NCI-H524 treated with DMSO at 0.1 percent for 48 hours (cell line): ENCODE results near the gene DOCK2.

Source experiments
- DNase-seq: peaks from one replicate; lab custom pipeline; 2025; lab: John Stamatoyannopoulos, UW

DOCK2 gene

GRCh38 chr5:169688106-169688505 lies 51.0 kb downstream of the DOCK2 start:
- DNase-seq: no peak

- DNase-seq: no peak
Observed at GRCh38 chr5:169691471-169691870, 54.4 kb downstream of the DOCK2 start.

GRCh38 chr5:169694091-169694625 lies 57.1 kb downstream of the DOCK2 start:
- no peak for DNase-seq

GRCh38 chr5:169695025-169695625 lies 58.0 kb downstream of the DOCK2 start:
- DNase-seq: no peak

- DNase-seq: no peak
Observed at GRCh38 chr5:169695919-169696490, 58.9 kb downstream of the DOCK2 start.

- DNase-seq: no peak
Observed at GRCh38 chr5:169696621-169697510, 59.8 kb downstream of the DOCK2 start.

- DNase-seq: no peak
Observed at GRCh38 chr5:169697511-169697890, 60.4 kb downstream of the DOCK2 start.

DNA sequence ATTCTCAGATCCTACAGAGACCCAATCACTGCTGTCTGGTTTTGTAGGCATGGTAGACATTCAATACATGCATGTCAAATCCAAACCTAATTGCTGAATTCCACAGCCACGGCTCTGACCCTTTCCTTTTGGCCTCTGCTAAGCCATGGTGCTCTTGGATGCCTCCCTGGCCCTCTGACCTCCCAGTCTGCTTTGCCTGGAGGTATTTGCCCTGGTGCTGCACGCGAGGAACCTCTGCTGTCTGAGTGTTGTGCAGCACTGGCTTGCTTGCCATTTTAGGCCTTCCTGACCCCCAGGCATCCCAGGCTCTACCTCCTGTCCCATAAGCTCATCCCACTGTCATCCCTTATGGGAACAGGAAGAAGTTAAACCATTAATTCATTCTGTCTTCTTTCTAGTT lies 60.9 kb downstream of the DOCK2 start:
- DNase-seq: no peak

DNA sequence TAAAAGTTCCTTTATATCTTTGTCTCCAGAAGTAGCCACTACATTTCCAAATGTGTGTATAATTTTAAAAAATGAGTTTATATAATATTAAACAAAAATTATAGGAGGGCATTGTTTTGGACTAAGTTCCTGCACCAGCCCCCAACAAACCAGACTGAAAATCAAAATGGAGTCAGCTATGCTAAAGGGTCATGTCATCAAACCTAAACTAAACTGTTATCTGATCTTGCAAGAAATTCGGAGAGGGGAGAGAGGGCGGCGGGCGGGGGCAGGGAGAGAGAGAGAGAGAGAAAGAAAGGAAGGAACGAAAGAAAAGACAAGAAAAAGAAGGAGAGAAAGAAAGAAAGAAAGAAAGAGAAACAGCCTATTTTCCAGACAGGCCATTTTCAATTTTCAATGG lies 63.5 kb downstream of the DOCK2 start:
- DNase-seq: no peak

GRCh38 chr5:169701910-169702451 lies 64.9 kb downstream of the DOCK2 start:
- DNase-seq: peak; percentile 17

DNA sequence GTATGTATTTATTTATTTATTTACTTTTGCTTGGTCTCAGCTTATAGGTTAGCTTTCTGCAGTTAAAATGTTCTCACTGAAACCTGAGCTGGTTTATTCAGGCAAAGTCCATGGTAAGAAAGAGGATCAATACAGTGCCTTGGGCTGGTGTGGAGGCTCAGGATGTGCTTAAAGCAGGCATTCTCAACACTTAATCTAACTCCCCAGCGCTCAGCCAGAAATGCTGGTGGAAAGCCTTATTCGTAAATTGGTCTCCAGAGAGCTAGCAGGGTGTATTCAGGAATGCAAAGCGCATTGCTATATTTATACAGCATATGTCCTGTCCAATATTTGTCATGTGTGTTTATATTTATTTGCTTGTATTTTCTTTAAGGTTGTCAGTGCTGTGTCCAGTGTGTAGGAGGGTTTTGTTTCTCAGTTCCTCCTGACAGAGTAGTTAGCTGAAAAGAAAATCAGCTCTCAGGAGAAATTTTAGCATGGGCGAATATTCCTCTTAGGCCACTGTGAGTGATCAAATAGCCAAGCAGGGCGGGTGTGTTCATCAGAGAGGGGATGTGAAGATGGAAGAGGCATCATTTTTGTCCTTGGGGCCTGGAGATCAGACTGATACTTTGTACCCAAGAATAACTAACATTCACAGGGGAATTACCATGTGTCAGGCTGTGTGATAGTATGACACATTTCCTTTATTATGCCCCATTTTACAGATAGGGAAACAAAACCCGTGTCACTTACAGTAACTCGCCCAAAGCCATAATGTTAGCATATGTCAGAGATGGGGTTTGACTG lies 65.8 kb downstream of the DOCK2 start:
- no peak for DNase-seq

GRCh38 chr5:169703813-169704212 lies 66.7 kb downstream of the DOCK2 start:
- no peak for DNase-seq

GRCh38 chr5:169705322-169705721 lies 68.2 kb downstream of the DOCK2 start:
- DNase-seq: no peak

GRCh38 chr5:169706071-169706470 lies 69.0 kb downstream of the DOCK2 start:
- no peak for DNase-seq

DNA sequence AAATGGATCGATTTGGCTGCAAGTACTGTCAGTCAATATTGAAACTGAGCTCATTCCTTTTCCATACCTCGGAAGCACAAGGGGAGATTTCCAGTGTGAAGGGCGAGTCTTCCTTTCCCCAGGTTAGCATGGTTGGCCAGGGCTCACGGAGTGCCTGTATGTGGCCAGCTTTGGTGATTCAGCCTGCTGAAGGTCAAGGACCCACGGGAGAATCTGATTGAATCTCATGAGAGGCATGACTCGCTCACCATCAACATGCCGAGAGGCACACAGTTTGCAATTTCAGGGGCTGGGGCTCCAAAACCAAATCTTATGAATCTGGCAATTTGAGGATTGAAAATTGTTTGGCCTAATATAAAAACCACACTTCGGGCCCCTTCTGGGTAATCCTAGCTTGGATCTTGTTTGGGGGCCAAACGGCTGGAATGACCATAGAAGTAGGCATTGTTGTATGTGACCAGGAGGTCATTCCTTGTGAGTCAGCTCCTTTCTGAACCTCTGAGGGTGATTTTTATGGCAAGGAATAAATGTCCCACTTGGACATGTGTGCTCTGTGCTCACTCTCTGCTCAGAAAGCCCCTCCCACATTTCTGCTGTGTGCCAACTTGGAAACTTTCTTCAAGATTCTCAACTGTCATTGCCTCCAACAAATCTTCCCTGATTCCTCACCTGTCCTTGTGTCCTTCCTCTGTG lies 69.8 kb downstream of the DOCK2 start:
- no peak for DNase-seq

DNA sequence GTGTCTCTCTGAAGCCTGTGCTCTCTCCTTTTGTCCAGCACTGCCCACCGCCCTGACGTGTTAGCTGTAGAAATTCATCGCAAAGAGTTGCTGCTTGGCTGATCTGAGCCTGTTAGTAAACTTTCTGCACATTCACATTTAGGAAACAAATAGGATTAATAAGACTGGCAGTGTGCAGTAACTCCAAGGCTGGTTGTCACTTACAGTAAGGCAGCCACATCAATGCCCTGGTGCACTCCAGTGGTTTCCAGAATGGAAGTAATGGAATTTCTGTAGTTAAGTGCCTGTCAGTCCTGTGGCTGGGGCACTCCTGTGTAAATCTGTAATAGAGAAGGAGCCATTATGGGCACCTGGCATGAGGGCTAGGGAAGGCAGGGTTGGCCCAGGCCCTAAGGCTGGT lies 70.6 kb downstream of the DOCK2 start:
- no peak for DNase-seq

- no peak for DNase-seq
Observed at GRCh38 chr5:169710675-169711074, 73.6 kb downstream of the DOCK2 start.

- DNase-seq: no peak
Observed at GRCh38 chr5:169711551-169712225, 74.6 kb downstream of the DOCK2 start.

DNA sequence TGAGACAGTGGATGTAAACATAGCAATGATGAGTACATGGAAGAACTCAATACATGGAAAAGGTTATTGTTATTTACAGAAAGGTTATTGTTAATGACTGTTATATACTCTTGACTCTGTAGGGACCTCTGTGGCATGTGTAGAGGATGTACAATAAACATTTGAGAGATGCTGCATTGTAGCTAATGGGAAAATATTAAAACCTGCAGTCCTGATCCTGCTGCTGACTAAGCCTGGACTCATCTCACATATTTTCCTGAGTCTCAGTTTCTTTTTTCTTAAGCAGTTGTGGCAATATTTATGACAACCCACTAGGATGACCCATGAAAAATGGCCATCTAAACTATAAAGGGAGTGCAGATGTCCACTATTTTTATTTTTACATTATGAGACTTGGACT lies 75.4 kb downstream of the DOCK2 start:
- no peak for DNase-seq

- DNase-seq: no peak
Observed at GRCh38 chr5:169716287-169716686, 79.2 kb downstream of the DOCK2 start.

- no peak for DNase-seq
Observed at GRCh38 chr5:169717288-169717687, 80.2 kb downstream of the DOCK2 start.
